Measurements from ENCODE around the gene SMC6. TPM values are rescaled to one million over a fixed set of nuclear protein-coding genes. Genes with fewer than 3 reads are reported as not detected.

Gene SMC6
- total and polyA plus RNA-seq, 8 donors = 3.3 to 67.4 (median 13.4) TPM

GRCh38 chr2:17763641-17764333, 10.2 kb upstream of the SMC6 start:
- no peak overlapping the region for H3K27ac ChIP-seq
- H3K27me3 ChIP-seq = no peaks in the 10 kb centered on the region
- TF ChIP-seq CTCF (IDR thresholded peaks at IDR 0.05) = no peak
- H3K36me3 ChIP-seq = peaks cover 0 to 5% (median 3%) of the 10 kb centered on the region in 4 donors
- H3K9me3 ChIP-seq = no peaks in the 10 kb centered on the region
- no peak for DNase-seq
- intact Hi-C loops (cut with DNase I; ENCODE audit: low total_unique reads) = no loop called here
- no peaks in the 10 kb centered on the region for H3K4me1 ChIP-seq
- no peak overlapping the region for H3K4me3 ChIP-seq
- 93 to 97% (median 95%) methylated on average over 10 of the region's 10 CpGs for WGBS, 5 donors

- Histone ChIP-seq H3K4me3 (no peak overlapping the region), H3K27me3 (no peaks in the 10 kb centered on the region), H3K27ac (no peak overlapping the region), H3K9me3 (no peaks in the 10 kb centered on the region), H3K4me1 (peaks cover 0 to 5% (median 0%) of the 10 kb centered on the region in 4 donors), H3K36me3 (peaks cover 0 to 4% (median 2%) of the 10 kb centered on the region in 4 donors)
- intact Hi-C loops (cut with DNase I; ENCODE audit: low total_unique reads) = no loop called here
- TF ChIP-seq EP300 (IDR thresholded peaks at IDR 0.05) = no peak
- TF ChIP-seq POLR2A (IDR thresholded peaks at IDR 0.05) = no peak
- TF ChIP-seq CTCF (IDR thresholded peaks at IDR 0.05) = no peak
- no peak for TF ChIP-seq POLR2AphosphoS5 (IDR thresholded peaks at IDR 0.05)
- no peak for DNase-seq
- WGBS, 5 donors = 98 to 100% (median 100%) methylated on average over 1 of the region's 1 CpG
Measured at GRCh38 chr2:17762451-17762850, 8.8 kb upstream of the SMC6 start.

- no peaks in the 10 kb centered on the region for H3K9me3 ChIP-seq
- H3K4me1 ChIP-seq = peaks cover 0 to 16% (median 2%) of the 10 kb centered on the region in 4 donors
- TF ChIP-seq EP300 (IDR thresholded peaks at IDR 0.05) (no peak), CTCF (IDR thresholded peaks at IDR 0.05) (no peak), POLR2A (IDR thresholded peaks at IDR 0.05) (no peak), POLR2AphosphoS5 (IDR thresholded peaks at IDR 0.05) (no peak)
- intact Hi-C loops (cut with DNase I; ENCODE audit: low total_unique reads) = no loop called here
- H3K27ac ChIP-seq = no peak overlapping the region
- no peak overlapping the region for H3K4me3 ChIP-seq
- no peak for DNase-seq
- no peaks in the 10 kb centered on the region for H3K27me3 ChIP-seq
- 87 to 98% (median 92%) methylated on average over 2 of the region's 2 CpGs for WGBS, 5 donors
- peaks cover 0 to 4% (median 0%) of the 10 kb centered on the region in 4 donors for H3K36me3 ChIP-seq
Measured at GRCh38 chr2:17759805-17760204, 6.2 kb upstream of the SMC6 start.

GRCh38 chr2:17758118-17758517, 4.5 kb upstream of the SMC6 start:
- Histone ChIP-seq H3K4me3 (no peak overlapping the region), H3K27me3 (no peaks in the 10 kb centered on the region), H3K9me3 (no peaks in the 10 kb centered on the region), H3K36me3 (no peaks in the 10 kb centered on the region), H3K27ac (no peak overlapping the region), H3K4me1 (peaks cover 4 to 23% (median 10%) of the 10 kb centered on the region in 4 donors)
- intact Hi-C loops (cut with DNase I; ENCODE audit: low total_unique reads) = no loop called here
- 35 to 59% (median 39%) methylated on average over 3 of the region's 3 CpGs for WGBS, 5 donors
- TF ChIP-seq CTCF (IDR thresholded peaks at IDR 0.05) (no peak), POLR2AphosphoS5 (IDR thresholded peaks at IDR 0.05) (no peak), POLR2A (IDR thresholded peaks at IDR 0.05) (no peak), EP300 (IDR thresholded peaks at IDR 0.05) (no peak)
- DNase-seq = no peak
